Brain pericyte (primary cell): ENCODE data around the gene AP2A2.

Experiments used
- DNase-seq: peaks from one replicate; pipeline ENCODE4 v3.0.0-alpha.2; 2012; ENCODE audit warnings: low read depth, low spot score

AP2A2 gene

DNA sequence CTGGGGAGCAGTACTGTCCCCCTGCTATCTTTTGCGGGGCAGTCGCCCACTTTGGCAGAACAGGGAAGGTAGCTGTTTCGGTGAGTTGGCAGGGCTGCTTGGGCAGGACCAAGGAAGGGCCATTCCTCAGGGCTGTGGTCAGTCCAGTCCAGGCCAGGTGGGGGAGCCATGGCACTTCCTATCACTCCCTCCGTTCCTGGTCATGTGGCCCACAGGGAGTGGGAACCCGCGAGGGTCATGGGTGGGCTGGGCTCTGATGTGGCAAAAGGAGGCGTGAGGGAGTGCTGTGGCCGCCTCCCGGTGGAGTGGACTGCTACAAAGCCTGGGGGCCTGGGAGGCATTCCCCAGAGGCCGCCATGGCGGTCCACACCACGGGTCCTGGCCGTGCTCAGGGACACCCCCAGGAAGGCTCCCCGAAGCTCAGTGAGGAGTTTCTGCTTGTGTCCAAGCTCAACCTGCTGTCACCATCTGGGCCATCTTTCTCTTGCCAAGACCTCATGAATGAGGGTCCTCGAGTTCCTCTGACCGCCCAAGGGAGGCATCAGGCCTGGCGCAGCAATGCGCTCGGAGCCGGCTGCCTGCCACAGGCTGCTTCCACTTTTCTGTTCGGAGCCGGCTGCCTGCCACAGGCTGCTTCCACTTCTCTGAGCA lies 27.0 kb upstream of the AP2A2 start:
- no peak for DNase-seq

DNA sequence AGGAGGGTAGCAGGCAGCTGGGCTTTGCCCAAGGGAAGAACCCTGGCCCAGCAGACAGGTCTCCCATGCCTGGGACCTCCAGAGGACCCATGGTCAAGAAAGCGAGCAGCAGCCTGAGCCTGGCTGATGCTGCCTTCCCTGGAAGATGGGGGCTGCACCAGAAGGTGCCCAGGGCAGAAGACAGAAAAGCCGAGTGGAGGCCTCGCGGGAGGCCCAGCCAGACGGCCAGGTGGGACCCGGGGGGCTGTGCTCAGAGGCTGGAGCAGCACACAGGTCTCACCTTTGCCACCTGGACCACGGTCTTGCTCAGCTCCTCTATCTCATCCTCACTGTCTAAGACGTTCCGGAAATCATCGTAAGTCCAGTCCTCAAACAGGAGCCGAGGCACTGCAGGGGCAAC lies 25.9 kb upstream of the AP2A2 start:
- no peak for DNase-seq

DNA sequence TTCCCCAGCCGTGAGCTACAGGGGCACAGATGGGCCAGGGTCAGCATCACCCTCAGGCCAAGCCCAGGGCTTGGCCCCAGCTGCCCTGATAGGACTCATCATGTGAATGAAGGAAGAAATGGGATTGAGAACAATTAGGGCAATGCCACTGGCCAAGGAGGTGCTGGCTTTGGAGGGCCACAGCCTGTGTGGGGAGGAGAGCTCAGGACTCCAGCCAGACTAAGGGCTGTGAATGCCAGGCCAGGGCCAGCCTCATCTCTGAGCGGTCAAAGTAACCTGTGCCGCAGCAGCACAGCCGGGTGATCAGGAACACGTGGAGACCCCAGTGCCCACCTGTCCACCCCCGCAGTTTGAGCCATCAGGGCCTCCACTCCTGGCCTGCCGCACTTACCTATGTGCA lies 25.1 kb upstream of the AP2A2 start:
- DNase-seq, result no peak

DNA sequence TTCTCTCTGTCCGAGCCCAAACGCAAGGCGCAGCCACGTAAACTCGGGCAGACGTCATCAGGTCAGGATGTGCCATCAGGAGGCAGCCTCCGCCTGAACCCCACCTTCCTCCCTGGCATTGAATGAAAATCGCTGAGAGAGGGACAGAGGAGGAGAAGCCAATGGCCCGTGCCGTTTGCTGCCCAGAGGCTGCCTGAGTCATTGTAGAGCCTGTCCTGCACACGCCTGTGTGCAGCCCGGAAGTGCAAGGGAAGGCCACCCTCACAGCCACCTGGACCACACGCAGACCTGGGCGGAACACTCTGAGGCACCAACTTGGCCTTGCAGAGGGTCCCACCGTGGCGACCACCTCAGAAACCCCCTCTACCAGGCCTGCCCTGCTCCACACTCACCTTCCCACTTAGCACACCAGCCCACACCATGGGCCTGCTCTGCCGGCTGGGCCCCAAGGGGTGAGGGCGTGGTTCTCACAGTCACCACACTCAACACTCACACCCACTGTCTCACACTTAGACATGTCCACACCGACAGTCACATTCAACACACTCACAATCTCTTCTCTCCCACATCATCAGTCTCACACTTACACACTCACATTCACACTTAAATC lies 24.1 kb upstream of the AP2A2 start:
- no peak for DNase-seq

DNA sequence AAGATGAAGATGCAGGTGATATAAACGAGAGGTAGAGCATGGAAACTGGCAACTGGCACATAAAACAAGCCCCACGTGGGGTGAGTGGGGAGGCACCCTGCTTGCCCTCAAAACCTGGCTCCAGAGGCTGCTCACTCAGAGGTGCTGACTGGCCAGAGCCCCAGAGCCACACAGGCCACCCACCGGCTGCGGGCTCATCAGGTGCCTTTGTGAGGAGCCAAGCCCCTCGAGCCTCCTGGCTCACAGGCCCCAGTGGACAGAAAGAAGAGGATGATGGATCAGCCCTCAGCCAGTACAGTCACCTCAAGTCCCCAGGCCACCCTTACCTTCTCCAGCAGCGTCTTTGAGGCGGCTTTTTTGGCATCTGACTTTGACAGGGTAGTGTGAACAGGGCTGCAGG lies 21.3 kb upstream of the AP2A2 start:
- DNase-seq, result no peak

DNA sequence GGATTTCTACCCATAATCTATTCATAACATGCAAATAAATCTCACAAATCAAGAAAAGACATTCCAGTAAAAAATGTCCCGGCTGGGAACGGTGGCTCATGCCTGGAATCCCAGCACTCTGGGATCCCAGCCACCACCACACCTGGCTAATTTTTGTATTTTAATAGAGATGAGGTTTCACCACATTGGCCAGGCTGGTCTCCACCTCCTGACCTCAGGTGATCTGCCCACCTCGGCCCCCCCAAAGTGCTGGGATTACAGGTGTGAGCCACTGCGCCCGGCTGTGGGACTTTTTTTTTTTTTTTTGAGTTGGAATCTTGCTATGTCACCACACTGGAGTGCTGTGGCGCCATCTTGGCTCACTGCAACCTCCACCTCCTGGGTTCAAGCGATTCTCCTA lies 19.7 kb upstream of the AP2A2 start:
- DNase-seq, result no peak

DNA sequence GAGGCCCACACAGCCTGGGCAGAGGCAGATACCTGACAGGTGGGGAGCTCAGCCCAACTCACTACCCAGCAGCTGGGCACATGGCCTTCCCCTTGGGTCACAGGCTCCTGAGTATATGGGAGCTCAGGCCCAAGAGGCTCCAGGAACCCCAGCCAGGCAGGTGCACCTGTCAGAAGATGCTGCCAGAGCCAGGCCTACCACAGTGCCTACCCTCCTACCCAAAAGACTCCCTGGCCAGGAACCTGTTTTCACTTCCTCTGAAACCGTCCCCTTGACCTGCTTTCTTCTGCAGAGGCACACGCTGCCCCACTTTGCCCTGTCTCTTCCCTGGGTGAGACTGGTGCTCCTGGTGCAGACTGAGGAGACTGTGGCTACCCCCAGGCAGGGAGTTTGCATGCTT lies 18.0 kb upstream of the AP2A2 start:
- no peak for DNase-seq

DNA sequence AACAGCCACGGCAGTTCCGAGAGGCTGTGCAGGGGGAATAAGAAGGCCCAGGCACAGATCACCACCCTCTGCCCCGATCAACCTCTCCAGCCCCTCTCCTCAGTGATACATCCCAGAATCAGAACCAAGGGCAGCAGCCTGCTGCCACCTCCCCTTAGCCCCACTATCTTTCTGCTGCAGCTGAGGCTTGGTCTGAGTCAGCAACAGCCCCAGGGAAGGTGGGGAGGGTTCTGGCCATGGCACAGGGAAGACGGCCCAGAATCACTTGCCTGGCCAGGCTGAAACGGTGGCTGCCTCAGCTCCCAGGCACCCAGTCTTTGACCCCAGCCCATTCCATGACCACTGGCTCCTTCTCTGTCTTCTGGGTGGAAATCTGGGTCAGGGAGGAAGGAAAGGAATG lies 17.4 kb upstream of the AP2A2 start:
- no peak for DNase-seq

DNA sequence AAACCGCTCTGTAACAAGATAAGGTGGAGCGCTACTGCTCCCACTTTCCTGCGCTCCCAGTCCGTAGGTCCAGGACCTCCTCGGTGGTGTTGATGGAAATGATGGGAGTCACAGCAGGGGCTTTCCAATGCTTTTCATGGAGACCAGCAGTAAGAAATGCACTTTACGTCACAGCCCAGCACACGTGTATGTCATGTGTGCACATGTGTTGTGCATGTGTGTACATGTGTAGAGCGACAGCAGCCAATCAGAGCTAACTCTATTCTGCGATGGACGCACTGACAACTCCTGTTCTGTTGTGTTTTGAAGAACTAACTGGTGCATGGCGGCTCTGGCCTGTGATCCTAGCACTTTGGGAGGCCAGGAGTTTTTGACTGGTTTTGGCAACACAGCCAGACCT lies 16.3 kb upstream of the AP2A2 start:
- DNase-seq, result no peak

DNA sequence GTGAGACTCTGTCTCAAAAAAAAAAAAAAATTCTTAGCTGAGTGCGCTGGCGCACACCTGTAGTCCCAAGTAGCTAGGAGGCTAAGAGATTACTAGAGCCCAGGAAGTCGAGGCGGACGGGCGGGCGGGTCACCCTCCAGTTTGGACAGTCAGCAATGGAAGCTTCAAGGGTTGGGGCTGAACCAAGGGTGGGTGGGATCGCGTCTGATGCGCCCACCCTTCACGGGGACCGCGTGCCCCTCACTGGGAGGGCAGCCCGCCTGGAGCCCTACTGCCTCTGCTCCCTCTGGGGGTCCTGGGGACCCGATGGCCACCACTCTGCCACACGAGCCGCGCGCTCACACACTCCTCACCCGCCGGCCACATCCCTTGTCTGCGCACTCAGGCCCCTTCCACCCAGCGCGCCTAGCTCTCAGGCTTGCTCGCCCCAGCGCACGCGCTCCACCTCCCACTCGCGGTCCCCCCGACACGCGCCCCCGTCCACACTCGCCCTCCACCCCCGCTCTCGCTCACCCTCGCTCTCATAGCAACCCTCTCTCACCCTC lies 15.6 kb upstream of the AP2A2 start:
- no peak for DNase-seq

DNA sequence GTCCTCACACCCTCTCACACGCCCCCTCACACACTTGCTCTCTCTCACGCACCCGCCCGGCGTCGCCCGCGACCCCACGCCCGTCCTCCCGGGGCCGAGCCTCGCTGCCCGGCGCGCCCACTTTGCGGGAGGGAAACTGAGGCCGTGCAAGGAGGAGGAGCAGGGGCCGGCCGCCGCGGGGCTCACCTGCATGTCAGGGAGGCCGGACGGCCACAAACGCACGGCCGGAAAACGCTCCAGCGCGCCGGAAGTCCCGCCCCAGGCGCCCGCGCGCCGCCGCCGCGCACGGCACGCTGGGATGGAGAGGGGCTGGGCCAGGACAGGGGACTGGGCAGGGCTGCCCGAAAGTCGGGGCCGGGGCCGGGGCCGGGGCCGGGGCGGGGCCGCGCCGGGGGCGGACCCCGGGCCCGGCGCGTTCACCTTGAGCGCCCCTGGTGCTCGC lies 15.1 kb upstream of the AP2A2 start, which contains the start of gene CHID1:
CHID1 (minus strand) TSS at position 222 of the 442 bp plus-strand sequence. CDS start 5,994 bp downstream, outside the sequence.
- DNase-seq, result no peak

DNA sequence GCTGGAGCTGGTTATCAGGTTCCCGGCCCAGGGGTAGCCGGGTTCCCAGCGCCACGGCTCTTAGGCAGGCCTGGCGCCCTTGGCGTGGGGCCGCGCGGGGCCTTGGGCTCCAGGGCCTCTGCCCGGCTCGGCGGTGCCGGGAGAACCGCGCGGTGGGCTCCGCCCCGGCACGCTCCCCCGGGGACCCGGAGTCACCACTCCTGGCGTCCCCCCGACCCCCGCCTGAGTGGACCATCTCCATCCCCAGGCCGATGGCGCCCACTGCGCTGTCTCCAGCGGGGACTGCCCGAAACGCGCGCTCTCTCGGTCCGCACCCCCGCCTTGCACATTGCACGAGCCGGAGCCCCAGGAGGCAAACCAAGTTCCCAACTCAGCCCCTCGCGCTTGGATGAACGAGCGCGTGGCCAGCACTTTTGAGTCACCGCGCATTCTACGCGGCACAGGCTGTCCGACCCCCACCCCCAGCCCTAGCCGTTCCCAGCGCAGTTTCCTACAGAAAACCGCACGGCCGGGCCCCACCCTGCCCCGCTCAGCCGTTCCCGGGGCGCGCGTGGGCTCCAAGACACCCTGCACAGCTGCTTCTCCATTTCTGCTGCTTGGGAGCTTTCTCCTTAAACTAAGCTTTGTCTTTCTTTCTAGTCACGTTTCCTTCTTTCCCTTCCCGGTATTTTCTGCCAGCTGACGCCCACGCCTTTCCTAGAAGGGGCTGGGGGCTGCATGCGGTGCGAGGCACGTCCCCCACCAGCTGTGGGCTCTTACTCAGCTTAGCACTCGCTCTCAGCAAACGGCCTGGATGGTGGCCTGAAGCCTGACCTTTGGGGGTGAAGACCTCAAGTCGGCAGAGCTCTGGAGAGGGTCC lies 14.4 kb upstream of the AP2A2 start:
- DNase-seq, result no peak

DNA sequence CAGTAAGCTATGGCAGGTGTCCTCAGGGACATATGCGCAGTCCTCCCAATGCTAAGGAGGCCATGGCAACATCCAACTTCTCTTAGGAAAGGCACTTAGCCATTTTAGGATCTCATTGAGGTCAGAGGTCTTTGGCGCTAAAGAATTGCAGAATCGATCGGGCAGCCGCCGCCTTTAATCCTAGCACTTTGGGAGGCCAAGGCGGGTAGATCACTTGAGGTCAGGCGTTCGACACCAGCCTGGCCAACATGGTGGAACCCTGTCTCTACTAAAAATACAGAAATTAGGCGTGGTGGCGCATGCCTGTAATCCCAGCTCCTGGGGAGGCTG lies 13.8 kb upstream of the AP2A2 start:
- DNase-seq, result no peak

DNA sequence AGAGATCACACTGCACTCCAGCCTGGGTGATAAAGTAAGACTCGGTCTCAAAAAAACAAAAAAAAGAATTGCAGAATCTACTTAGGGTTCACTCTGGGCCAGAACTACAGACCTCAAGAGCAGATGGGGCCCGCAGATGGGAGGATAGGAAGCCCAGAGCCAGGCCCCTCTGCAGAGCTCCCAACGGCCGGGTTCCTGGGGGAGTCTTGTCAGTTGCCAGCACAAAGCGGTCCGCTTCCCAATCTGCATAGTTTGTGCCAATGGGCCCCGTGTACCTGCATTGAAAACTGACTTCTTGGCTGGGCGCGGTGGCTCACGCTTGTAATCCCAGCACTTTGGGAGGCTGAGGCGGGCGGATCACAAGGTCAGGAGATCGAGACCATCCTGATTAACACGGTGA lies 13.4 kb upstream of the AP2A2 start:
- DNase-seq, result no peak

DNA sequence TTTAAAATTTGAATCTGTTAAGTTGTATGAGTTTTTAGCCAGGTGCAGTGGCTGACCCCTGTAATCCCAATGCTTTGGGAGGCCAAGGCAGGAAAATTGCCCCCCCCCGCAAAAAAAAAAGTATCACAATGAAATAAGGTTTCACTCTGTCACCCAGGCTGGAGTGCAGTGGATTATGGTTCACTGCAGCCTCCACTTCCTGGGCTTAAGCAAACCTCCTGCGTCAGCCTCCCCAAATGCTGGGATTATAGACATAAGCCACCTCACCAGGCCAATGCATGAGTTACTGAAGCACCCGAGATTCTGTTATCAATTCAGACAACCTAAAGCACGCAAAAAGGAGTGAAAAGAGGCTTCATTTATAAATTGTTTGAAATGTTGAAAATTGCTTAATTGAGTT lies 12.6 kb upstream of the AP2A2 start:
- no peak for DNase-seq

DNA sequence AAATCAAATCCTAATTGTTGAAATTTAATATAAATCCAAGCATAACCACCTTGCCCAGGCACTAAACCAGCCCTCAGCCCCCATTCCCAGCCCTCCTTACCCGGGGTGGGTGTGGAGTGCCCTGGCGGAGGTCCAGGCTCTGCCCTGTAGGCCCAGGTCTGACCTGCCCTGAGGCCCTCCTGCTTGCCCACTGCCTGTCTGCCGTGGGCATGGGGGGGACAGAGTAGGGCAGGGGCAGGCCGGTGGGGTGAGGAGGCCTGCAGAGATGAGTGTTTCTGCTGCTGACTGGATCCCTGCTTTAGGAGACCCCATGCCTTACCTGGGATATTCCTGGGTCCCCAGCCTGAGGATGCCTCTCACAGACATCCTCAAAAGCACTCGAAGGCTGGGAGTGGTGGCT lies 11.5 kb upstream of the AP2A2 start:
- no peak for DNase-seq

DNA sequence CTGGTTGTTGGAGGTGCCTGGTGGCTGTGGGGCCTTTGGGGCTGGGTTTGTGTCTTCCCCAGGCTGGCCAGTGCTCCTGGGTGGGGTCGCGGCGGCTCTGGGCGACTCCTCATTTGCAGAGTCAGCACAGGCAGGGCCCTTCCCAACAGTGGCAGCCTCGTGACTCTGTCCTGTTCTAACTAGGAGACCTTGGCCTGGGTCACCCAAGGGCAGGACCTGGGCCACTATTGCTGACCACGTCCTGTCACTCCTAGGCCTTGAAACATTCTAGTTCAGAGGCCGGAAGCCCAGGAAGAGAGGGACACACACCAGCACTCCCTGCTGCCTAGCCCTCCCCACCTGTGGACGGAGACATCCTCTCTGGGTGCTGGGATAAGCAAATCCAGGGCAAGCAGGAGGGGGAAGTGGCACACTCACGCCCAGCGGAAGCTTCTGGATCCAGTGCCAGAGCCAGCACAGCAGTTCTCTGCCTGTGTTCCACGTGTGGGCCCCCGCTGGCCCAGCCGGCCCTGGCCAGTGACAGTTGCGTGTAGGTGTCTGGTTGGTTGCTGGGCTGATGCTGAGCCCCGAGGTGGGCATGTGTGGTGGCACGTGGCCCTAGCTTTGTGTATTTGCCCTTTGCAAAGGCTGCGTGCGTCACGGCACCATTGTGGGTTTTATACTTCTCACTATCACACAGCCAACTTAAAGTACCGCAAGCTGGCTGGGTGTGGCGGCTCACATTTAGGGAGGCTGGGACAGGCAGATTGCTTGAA lies 10.7 kb upstream of the AP2A2 start:
- no peak for DNase-seq

DNA sequence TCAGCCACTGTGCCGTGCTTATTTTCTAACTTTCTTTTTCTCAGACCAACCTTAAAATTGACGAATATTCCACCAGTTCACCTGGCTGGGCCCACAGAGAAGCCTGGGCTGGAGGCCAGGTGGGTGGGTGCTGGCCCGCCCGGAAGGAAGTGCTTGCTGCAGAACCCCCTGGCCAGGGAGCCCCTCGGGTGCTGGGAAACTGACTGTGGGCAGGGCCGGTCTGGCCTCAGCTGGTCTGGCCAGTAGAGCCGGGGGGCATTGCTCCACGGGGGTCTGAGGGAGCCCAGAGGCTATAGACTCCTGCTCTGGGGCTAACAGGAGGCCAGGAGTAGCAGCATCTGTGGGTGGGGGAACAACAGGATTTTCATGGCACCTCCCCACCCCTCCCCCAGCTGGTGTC lies 8.2 kb upstream of the AP2A2 start:
- DNase-seq, result no peak

DNA sequence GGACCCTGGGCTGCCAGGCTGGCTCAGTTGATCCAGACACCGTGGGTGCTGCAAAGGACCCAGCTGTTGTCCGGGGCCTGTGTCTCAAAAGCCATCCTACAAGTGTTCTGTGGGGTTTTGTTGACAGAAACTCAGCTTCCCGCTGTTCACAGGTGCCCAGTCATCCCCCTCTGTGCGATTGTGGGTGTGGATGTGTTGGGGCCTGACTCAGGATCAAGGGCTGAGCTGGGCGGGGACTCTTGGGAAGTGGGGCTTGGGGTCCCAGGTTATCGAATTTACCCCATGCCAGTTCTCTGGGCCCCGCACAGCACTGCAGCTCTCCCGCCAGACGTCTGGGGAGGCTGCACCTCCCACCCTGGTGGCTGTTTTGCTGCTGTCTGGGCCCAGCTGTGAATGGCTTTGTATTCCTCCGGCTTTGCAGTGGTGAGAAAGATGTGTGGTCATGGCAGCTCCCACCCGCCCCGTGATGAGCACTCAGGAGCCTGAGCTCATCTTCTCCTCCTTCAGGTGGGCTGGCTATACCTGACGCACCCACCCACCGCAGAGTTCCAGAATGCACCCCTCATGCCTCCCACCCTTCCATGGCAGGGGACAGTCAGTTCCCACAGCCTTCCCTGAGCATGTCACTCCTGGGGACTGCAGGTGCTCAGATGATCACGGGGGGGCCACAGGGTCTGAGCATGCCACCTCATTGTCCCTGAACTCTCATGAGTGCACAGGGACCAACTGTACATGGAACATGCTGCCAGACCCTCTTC lies 3.6 kb upstream of the AP2A2 start:
- no peak for DNase-seq

DNA sequence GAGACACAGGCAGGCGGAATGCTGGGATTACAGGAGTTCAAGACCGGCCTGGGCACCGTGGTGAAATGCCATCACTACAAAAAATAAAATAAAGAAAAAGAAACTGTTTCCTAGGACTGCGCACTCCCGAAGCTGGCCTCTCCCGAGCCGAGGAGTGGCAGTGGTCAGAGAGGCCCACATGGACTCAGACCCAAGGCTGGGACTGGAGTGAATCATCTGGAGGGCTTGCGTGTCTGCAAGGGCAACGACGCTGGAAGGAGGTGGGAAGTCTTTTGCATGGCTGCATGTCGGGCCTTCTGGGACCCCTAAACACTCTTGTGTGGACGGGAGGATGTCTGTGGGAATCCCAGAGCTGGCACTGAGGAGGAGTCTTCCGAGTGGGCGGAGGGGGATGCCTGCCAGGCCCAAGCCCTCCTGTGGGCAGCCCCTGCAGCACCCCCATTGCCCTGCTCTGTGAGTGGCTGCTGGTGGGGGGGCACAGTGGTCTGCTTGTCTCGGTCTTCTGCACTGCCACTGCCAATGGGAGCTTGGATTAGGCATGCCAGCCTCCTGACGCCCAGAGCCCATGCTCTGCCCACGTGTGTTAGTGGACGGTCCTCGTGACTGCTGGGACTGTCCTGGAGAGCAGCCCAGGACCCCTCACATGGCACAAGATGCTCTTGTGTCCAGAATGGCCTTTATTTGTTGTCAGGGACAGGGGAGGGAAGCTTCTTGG lies 1.8 kb upstream of the AP2A2 start:
- no peak for DNase-seq
